Kidney capillary endothelial cell (primary cell): Measurements from ENCODE around the gene HYLS1.

ENCODE experiments used
- DNase-seq: peaks from one replicate; pipeline ENCODE4 v3.0.0-alpha.2; 2018; ENCODE audit warnings: low spot score

HYLS1 gene

DNA sequence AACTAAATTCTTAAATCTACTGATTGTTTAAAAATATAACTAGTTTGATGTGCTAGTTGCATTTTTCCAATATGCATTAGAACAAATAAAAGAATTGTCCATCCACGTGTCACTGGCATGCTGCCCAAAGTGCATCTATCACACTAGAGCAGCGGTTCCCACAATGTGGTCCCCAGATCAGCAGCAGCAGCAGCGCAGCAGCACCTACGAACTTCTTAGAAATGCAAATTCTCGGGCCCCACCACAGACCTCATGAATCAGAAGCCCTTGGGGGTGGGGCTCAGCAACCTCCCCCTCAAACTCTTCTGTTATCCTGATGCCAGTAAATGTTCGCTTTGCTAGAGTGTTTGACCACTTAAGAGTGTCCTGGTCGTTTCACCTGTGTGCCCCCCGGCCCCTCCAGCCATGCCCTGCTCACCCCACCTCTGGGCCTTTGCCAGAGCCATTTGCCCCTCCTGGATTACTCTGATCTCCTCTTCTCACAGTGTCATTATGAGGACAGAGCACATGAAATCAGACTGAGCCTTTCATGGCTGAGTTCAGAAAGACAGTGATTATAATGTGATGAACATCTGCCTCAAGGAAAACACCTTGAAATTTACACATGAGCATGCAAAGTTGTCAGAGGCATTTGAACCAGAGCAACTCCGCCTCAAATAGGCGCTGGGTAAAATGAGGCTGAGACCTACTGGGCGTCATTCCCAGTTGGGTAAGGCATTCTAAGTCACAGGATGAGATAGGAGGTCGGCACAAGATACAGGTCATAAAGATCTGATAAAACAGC, 45.8 kb downstream of the HYLS1 start:
- no peak for DNase-seq

- DNase-seq, result no peak
These were observed 47.0 kb downstream of the HYLS1 start for GRCh38 chr11:125934473-125934872.

DNA sequence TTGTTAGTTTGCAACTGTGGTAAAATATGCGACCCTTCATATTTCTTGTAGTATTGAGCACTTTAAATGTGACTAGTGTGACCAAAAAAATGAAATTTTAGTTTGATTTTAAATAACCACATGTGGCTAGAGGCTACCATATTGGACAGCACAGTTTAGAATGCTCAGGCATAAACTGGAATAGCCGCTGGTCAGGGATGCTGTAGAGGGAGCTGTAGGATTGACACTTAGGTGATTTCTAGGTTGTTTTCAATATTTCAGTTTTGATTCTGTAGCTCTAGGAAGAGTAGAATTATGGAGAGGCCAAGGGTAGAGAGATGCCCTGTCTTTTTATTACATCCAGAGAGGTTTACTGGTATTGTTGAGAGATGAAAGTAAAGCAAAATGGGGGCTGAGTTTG, 47.6 kb downstream of the HYLS1 start:
- no peak for DNase-seq

- DNase-seq, result no peak
These were observed 48.2 kb downstream of the HYLS1 start for GRCh38 chr11:125935618-125936199.

DNA sequence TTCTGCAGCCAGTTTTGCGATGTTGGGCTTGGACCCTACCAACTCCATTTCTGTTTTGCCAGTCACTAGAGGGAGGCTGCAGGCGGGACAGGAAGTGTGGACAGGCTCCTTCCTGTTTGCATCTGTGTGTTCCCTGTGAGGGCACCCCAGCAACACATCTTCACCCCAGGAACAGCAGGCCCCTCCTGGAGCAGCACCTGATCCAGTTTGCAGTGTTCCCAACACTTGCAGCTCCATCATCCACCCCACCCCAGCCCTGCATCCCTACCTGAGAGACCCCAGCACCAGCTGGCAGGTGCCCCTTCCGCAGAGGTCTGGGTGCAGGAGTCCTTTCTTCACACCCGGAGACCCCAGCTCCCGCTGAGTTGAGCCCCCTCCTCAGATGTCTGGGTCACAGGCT, 51.0 kb downstream of the HYLS1 start:
- DNase-seq, result no peak

- DNase-seq, result no peak
These were observed 51.6 kb downstream of the HYLS1 start for GRCh38 chr11:125939081-125939521.

DNA sequence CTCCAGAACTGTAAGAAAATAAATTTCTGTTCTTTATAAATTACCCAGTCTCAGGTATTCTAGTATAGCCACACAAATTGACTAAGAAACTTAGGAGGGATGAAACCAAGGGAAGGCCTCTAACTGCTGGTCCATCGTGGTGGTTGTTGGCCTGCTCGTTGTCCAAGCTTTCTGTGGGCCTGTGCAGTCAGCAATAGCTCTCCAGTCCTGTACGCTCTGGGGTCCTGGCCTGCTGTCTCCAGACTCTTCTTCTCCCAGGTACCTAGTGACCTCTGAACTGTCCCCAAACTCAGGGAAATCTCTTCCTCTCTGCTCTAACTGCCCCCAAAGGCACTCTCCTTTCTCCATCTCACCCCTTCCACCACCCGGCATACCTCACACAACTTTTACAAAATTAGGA, 52.7 kb downstream of the HYLS1 start:
- DNase-seq, result no peak

GRCh38 chr11:125941267-125941618, 53.8 kb downstream of the HYLS1 start:
- DNase-seq, result no peak

- DNase-seq, result peak; percentile 19
These were observed 54.4 kb downstream of the HYLS1 start for GRCh38 chr11:125941619-125942611.

- no peak for DNase-seq
These were observed 55.4 kb downstream of the HYLS1 start for GRCh38 chr11:125942771-125943428.

DNA sequence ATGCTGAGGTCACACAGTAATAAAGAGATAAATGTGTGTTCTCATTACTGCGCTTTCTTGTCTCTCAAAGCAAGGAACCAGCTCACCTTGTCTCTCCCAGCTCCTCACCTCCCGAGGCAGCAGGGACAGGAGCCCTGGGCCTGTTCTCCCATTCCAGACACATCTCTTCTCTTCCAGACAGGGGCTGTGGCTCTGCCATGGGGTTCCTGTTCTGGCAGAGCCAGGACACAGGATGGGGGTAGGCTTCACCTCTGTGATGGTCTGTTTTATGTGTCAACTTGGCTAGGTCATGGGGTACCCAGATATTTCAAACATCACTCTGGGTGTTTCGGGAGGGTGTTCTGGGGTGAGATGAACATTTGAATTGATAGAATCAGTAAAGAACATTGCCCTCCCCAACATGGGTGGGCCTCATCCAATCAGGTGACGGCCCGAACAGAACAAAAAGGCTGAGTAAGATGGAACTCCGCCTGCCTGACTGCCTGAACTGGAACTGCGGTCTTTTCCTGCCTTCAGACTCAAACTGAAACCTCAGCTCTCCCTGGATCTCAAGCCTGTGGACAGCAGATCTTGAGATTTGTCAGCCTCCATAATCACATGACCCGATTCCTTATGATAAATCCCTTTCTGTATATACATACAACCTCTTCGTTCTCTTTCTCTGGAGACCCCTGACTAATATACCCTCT, 56.3 kb downstream of the HYLS1 start:
- DNase-seq, result no peak

- no peak for DNase-seq
These were observed 57.0 kb downstream of the HYLS1 start for GRCh38 chr11:125944350-125945010.

- DNase-seq, result no peak
These were observed 57.7 kb downstream of the HYLS1 start for GRCh38 chr11:125945011-125945796.

- no peak for DNase-seq
These were observed 58.5 kb downstream of the HYLS1 start, which contains the start of gene VSIG10L2 for GRCh38 chr11:125945797-125946520. Gene VSIG10L2, plus strand, starts transcription at chr11:125946044. Its CDS starts 12 bp downstream, at chr11:125946056.

DNA sequence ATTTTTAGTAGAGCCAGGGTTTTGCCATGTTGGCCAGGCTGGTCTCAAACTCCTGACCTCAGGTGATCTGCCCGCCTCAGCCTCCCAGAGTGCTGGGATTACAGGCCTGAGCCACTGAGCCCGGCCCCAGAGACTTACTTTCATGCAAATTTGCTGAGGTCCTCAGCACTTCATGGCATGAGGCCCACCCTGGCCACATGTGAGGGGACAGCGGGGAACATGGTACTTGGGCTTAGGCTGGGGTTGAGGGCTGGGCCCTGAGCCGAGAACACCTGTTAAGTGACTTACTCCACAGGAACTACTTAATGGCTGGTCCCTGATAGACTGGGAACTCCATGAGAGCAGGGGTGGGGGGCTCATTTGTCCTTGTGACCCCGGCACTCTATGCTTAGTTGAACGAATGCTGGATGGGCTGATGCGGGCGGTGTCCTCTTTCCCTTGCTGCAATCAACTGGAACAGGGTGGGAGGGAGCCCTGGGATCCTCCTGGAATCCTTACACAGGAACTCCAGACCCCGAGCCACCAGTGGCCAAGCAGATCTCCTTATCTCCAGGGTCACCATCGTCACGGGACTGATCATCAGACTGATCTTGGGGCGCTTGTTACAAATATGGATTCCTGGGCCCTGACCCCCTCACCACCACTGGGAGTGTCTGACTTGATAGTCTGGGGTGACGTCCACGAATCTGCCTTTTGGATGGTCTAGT, 59.4 kb downstream of the HYLS1 start:
- DNase-seq, result no peak

DNA sequence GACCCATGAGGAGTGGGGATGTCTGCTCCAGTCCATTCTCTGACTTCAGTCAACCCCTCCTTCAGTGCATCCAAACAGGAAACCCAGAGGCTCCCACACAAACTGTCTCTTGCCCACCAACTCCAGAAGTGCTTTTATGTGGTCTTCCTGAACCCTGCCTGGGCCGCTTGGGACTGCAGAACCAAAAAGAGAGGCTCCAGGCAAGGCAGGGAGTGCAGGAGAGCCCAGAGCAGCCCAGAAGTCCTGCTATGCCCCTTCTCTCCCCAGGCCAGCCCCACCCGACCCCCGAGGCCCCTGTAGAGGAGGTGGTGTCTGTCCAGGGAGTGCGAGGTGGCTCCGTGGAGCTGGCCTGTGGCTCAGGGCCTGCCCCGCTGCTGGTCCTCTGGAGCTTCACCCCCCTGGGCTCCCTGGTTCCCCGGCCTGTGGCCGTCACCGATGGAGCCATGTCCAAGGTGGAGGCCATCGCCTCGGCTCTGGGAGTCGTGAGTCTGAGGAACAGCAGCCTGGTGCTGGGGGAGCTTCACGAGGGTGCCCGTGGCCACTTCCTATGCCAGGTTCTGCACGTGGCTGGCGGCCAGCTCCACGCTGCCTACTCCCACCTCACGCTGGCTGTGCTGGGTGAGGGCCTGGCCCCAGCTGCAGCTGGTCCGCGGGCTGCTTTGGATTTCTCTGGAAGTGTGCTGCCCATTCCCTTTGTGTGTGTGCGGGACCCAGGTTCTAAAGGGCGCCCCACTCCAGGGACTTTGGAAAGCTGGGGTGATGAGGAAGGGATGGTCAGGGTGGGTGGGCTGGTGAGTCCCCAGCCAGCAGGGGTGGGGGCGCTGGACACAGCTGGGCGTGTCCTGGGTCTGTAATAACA, 60.2 kb downstream of the HYLS1 start:
- DNase-seq, result no peak

DNA sequence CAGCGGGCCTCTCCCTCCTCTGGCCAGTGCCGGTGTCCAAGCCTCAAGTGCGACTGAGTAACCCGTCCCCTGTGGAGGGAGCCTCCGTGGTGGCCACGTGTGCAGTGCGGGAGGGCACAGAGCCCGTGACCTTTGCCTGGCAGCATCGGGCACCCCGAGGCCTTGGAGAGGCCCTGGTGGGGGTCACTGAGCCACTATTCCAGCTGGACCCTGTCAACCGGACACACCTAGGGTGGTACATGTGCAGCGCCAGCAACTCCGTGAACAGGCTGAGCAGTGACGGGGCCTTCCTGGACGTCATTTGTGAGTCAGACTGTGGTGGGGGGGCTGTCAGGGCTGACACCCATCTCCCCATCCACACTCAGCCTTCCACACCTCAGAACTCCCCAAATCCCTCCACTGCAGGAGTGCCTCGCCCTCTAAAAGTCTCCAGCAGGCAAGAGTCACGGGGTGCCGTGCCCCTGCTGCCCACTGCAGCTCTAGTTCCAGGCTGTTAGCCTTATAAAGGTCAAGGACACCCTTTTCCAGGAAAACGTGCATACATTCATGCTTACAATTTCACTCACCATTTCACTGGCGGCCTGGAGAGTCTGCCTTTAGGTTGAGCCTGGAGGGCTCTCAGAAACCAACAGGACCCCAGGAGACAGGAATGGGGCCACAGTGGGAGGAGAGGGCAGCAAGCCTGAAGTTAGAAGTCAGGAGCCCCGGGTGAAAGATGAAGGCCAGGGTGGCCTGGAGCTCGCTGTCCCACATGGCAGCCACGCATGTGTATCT, 61.0 kb downstream of the HYLS1 start:
- DNase-seq, result no peak
